ENCODE results near the gene RDX. TPM values are rescaled to one million over a fixed set of nuclear protein-coding genes. Genes with fewer than 3 reads are reported as not detected.

Gene RDX
- total RNA-seq, 1 donor from 2014 or later: 115 TPM

- no peak for TF ChIP-seq CTCF (conservative IDR thresholded peaks at IDR 0.05)
Observed at GRCh38 chr11:110301577-110301976, 5.2 kb upstream of the RDX start.

DNA sequence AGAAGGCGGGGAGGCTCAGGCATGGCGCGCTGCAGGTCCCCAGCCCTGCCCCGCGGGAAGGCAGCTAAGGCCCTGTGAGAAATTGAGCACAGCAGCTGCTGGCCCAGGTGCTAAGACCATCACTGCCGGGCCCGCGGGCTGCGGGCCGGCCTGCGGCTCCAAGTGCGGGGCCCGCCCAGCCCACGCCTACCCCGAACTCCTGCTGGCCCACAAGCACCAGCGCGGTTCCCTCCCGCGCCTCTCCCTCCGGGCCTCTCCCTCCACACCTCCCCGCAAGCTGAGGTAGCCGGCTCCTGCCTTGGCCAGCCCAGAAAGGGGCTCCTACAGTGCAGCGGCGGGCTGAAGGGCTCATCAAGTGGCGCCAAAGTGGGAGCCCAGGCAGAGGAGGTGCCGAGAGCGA, 4.6 kb upstream of the RDX start:
- no peaks in the 10 kb centered on the region for H3K36me3 Mint-ChIP-seq
- no peak for DNase-seq (ENCODE audit: extremely low spot score, unreplicated experiment)
- TF ChIP-seq CTCF (conservative IDR thresholded peaks at IDR 0.05): no peak

More at GRCh38 chr11:110301577-110301976, 5.2 kb upstream of the RDX start:
- Mint-ChIP-seq H3K27ac (no peak overlapping the region), H3K4me3 (no peak overlapping the region), H3K9me3 (peaks cover 5% of the 10 kb centered on the region), H3K4me1 (ENCODE audit: unreplicated experiment) (peaks cover 18% of the 10 kb centered on the region), H3K27me3 (peaks cover 2% of the 10 kb centered on the region), H3K36me3 (no peaks in the 10 kb centered on the region)
- DNase-seq (ENCODE audit: extremely low spot score, unreplicated experiment): no peak

DNA sequence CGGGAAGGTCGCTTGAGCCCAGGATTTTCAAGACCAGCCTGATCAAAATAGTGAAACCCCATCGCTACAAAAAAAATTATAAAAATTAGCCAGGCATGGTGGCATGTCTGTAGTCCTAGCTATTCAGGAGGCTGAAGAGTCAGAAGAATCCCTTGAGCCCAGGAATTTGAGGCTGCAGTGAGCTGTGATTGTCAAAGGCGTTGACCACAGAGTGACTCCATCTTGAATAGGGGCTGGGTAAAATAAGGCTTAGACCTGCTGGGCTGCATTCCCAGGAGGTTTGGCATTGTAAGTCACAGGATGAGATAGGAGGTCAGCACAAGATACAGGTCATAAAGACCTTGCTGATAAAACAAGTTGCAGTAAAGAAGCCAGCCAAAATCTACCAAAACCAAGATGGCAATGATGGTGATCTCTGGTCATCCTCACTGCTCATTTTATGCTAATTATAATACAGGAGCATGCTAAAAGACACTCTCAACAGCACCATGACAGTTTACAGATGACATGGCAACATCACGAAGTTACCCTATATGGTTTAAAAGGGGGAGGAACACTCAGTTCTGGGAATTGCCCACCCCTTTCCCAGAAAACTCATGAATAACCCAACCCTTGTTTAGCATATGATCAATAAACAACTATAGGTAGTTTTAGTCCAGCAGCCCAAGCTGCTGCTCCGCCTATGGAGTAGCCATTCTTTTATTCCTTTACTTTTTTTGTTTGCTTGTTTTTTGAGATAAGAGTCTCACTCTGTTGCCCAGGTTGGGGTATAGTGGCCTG, 2.8 kb upstream of the RDX start:
- Mint-ChIP-seq H3K9me3 (peaks cover 5% of the 10 kb centered on the region), H3K27me3 (peaks cover 2% of the 10 kb centered on the region), H3K4me1 (ENCODE audit: unreplicated experiment) (peaks cover 20% of the 10 kb centered on the region), H3K27ac (peak overlapping the region; percentile 79), H3K4me3 (no peak overlapping the region), H3K36me3 (no peaks in the 10 kb centered on the region)
- no peak for DNase-seq (ENCODE audit: extremely low spot score, unreplicated experiment)
- no peak for TF ChIP-seq CTCF (conservative IDR thresholded peaks at IDR 0.05)

More for the DNA sequence above, 4.6 kb upstream of the RDX start:
- Mint-ChIP-seq H3K27ac (no peak overlapping the region), H3K4me3 (no peak overlapping the region), H3K9me3 (peaks cover 5% of the 10 kb centered on the region), H3K27me3 (peaks cover 2% of the 10 kb centered on the region), H3K4me1 (ENCODE audit: unreplicated experiment) (peaks cover 18% of the 10 kb centered on the region)

DNA sequence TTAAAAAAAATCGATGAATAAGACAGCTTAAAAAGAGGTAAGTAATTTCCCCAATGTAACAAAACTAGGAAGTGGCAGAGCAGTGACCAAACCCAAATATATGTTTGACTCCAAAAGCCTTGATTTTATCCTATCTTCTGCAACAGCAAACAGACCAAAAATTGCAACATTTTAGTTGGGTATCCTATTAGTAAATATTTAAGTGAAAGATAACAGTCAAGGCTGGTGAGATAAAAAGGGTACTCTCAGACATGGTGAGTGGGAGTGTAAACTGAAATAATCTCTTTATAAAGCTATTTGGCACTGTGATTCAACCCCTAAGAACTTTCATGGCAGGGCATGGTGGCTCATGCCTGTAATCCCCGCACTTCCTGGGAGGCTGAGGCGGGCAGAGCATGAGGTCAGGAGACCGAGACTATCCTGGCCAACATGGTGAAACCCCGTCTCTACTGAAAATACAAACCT, 1.9 kb upstream of the RDX start:
- DNase-seq (ENCODE audit: extremely low spot score, unreplicated experiment): no peak
- Mint-ChIP-seq H3K9me3 (peaks cover 5% of the 10 kb centered on the region), H3K27ac (peak overlapping the region; percentile 79), H3K27me3 (peaks cover 2% of the 10 kb centered on the region), H3K36me3 (no peaks in the 10 kb centered on the region), H3K4me1 (ENCODE audit: unreplicated experiment) (peaks cover 23% of the 10 kb centered on the region), H3K4me3 (peak overlapping the region; percentile 20)
- TF ChIP-seq CTCF (conservative IDR thresholded peaks at IDR 0.05): no peak

DNA sequence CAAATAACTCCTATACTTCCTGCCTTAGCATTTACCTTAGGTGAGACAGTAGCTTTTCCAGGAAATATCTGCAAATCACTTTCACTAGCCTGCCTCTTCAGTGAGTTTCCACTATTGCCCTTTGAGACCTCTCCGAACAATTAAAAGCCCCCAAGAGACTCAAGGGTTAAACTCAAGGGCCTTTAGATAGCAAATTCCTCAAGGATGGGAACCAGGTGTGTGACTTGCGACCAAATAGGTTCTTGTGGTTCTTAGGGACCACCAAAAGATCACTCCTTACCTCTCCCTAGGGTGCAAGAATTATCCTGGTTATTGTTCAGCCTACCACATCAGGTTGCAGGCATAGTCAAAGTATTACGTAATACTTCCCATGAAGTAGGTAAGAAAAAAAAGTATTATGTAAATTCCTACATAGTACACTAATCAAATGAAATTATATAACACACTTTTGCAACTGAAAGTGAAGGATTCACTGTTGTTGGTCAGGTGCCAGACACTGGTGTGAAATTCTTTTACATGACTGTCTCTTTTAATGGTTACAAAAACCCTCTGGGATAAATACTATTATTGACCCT, 1.4 kb upstream of the RDX start:
- H3K36me3 Mint-ChIP-seq: no peaks in the 10 kb centered on the region
- peaks cover 27% of the 10 kb centered on the region for H3K4me1 Mint-ChIP-seq (ENCODE audit: unreplicated experiment)
- H3K4me3 Mint-ChIP-seq: peak overlapping the region; percentile 83
- TF ChIP-seq CTCF (conservative IDR thresholded peaks at IDR 0.05): no peak
- no peak for DNase-seq (ENCODE audit: extremely low spot score, unreplicated experiment)
- H3K9me3 Mint-ChIP-seq: peaks cover 5% of the 10 kb centered on the region
- peak overlapping the region; percentile 79 for H3K27ac Mint-ChIP-seq
- peaks cover 2% of the 10 kb centered on the region for H3K27me3 Mint-ChIP-seq
